HG03457 (cell line): ENCODE results near the gene MYO10.
"Not testable (repeated sequence)": the region's sequence is repeated elsewhere in the genome, so short reads cannot be mapped to it uniquely, and the experiment has no call there.

Experiments
- ATAC-seq: cut with Tn5 transposase; IDR thresholded peaks from one replicate; pipeline ENCODE4 v1.9.1; 2021; ENCODE audit warnings: moderate number of reproducible peaks; ENCODE audit not compliant: unreplicated experiment

Gene MYO10

DNA sequence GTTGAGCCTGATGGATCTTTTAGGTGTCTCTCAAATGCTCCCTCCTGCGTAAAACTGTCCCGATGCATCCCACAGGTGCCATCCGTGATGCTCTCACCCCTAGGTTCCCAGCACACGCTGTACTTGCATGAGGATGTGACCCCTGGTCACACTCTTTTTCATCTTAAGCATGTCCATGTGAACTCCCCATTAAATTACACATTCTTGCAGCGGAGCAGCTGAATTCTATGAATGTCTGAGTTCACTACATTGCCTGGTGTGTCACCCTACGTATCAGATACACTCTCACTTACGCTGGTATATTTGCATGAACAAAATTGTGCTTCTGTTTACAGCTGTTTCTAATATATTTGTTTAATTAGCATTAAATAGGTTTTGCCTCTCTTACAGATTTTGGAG, 214.0 kb downstream of the MYO10 start:
- ATAC-seq = no peak

DNA sequence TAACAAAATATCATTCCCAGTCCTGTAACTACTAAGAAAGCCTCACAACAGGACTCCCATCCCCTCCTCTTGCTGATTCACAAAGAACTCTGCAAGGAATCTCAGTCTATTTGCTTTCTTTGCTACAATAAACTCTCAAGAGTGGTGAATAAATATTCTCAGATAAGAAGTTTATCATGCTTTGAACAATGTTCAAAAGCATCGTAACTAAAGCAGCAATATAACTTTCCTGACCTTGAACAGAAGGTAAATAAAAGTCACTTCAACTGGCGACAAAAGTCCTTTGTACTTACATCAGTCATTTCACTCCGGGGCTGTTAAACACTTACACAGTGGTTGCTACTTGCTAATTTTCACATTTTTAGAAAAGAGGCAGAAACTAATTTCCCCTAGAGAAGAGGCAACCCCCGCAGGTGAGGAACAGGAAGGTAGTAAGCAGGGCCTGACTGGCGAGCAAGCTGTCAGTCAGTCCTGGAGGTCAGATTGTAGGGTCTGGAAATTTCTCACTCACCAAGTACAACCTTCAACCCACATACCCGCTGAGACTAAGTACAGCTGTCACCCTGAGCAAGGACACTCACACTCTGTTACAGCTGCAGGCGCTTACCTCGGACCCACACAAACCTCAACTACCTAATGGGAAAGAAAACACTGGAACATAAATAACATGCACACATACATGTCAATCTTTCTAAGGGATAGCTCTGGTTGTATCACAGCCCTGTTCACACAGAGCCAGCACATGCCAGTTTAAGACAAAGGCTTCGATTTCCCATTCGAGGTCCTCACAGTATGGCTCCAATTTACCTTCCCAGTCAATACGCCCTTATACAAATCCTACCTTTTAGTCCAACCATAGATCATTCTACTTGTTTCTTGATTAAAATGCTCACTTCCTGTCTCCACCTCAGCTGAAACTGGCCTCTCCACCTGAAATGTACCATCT, 214.7 kb downstream of the MYO10 start:
- ATAC-seq = no peak

DNA sequence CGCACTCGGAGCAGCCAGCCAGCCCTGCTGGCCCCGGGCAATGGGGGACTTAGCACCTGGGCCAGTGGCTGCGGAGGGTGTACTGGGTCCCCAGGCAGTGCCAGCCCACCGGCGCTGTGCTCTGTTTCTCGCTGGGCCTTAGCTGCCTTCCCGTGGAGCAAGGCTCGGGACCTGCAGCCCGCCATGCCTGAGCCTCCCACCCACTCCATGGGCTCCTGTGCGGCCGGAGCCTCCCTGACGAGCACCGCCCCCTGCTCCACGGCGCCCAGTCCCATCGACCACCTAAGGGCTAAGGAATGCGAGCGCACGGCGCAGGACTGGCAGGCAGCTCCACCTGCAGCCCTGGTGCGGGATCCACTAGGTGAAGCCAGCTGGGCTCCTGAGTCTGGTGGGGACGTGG, 218.1 kb downstream of the MYO10 start:
- ATAC-seq = not testable (repeated sequence)

DNA sequence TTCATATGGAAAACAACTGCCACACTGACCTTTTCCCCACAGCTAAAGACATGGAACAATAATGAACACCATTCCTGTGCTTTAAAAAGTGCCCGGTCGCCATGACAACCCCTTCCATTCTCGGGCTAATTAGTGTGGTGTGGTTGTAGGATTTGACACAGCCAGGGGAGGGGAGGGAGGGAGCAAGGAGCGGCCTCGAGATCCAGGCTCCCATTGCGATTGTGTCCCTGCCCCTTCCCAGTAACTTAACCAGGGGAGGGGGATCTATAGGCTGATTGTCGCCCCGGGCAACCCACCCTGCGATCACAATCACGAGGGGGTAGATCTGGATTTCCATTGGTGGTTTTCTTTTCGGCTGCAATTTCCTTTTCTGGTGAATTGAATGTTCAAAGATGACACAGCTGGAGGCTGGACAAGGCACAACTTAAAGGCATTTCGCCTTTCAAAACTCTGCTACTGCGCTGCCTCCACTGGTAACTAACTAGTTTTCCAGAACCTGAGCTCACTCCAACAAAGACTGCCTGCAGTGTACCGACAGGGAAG, 222.6 kb downstream of the MYO10 start:
- ATAC-seq = no peak

DNA sequence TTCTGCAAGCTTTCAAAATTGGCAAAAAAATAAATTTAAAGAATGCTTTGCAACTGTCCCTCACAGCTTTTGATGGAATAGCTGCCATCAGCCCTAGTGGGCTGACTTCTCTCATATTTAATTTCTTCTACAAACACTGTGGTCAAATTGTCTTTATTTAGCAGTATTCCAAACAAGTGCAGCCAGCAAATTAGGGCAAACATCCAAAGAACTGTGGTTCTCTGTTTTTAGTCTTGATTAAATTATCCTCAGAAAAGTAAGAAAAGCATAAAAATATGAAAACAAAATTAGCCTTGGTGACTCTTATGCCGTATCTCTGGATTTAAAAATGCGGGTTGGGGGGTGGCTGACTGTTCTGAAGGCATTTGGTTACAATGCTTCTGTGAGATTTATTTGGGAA, 223.5 kb downstream of the MYO10 start:
- no peak for ATAC-seq

DNA sequence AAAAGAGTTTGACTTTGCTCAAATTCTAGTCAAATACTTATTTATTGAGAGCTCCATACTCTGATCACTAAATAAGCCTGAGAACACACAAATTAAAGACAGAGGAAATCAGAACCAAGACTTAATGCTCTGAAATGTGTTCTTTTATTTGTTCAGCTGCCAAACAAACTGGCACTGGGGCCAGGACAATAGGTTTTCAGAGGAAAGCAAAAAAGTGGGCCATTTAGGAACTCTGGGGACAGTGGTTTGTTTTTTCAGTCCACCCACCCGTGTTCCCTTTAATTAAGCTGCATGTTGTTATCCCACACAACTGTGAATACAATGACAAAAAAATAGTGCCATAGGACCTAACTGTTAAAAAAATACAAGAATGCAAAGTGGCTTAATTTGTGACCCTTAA, 223.9 kb downstream of the MYO10 start:
- no peak for ATAC-seq

DNA sequence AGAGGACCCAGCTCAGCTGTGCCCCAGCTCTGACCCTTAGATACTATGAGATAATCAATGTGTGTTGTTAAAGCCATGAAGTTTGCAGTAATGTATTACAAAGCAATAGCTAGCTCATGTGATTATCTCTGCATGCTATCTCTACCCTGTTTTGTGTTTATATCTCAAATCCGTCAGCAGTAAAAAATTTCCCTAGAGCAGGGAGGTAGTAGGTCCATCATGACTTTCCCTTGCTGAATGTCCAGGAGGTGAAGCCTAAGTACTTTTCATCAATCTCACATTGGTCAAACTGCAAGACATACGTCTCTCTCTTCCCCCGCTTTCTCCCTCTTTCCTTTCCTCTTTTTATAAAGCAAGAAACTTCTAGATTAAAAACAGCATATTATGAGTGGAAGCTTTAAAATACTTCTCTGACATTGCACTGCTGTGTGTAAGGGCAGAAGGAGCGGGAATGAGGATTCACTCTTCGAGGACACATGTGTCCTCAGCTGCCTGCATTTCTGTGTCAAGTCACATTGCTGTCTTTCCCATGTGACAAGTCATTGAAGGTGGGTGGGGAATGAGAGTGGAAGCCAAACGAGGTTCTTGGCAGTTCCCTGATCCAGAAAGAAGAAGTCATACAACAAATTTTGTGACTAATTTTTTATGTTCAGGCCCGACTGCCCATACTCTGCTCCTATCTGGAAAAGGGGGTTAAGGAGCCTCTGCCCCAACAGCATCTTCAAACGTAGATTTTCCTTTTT, 226.2 kb downstream of the MYO10 start:
- no peak for ATAC-seq

DNA sequence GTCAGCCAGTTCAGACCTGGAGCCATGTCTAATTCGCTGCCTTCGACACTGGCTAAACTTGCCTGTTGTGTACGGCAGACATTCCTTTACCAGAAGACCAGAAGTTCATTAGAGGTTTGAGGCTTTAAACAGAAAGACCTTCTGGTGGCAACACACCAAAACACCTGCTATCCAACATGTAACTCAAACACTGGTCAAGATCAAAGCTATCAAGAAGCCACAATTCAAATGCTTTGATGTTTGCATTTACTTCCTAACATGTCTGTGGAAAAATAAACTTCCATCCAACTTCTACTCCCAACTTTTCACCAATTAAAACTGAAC, 228.3 kb downstream of the MYO10 start:
- ATAC-seq = no peak

DNA sequence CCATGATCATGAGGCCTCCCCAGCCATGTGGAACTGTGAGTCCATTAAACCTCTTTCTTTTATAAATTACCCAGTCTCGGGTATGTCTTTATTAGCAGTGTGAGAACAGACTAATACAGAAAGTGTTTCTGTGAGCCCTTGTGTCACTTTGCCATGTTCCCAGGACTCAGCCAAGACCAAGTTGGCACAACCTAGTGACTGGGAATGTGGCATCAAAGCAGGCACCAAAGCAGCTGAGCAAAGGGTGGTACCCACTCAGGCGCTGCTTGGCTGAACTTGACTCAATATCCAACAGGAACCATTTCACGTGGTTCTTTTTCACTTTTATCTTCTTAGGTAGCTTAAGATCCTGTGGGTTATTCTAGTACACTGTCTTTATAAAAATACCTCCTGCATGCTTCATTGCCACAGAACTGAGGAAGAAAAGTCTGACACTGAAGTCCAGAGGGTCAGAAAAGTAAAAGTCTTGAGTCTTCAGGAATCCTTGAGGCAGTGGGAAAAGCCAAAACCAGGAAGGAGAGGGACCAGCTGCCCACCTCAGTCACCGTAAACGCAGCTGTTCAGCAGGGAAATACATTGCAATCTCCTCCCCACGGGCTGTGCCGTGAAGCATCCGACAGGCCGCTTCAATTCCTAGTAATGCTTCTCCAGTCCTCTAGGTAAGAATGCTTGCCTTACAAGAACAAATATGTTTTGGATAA, 228.8 kb downstream of the MYO10 start:
- ATAC-seq = no peak

DNA sequence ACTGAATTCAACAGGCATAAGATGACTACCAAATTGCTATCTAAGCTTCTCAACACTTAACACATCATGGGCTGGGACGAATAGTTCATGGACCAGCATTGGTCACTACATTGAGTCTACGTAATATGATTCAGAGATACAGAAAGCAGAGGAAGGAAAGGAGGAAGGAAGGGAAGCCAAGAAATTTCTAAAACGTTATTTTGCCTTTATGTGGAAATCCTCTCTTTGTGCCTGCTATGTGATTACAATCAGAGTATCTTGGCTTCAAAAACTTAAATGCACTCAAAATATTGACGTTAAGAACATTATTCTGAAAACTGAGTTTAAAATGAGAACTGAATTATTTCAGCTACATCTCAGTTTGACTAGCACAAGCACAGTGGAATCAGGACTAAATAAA, 231.1 kb downstream of the MYO10 start:
- ATAC-seq = no peak

DNA sequence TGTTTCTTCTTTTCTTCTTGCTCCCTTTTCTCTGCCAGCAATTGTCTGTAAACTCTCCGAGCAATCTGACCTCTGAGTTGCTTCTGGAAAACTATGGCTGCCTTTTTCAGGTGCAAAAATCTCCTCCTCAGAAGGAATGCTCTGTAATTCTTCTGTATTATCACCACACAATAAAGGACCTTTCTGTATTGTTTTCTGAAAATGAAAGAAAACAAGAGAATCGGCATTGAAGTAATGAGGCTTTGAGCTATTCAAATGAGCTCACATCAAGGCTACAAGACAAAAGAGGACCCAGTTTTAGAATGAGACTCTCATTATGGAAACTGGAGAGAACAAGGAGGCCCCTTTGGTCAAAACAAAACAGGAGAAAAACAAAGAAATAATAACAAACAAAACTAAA, 233.1 kb downstream of the MYO10 start:
- ATAC-seq = no peak

DNA sequence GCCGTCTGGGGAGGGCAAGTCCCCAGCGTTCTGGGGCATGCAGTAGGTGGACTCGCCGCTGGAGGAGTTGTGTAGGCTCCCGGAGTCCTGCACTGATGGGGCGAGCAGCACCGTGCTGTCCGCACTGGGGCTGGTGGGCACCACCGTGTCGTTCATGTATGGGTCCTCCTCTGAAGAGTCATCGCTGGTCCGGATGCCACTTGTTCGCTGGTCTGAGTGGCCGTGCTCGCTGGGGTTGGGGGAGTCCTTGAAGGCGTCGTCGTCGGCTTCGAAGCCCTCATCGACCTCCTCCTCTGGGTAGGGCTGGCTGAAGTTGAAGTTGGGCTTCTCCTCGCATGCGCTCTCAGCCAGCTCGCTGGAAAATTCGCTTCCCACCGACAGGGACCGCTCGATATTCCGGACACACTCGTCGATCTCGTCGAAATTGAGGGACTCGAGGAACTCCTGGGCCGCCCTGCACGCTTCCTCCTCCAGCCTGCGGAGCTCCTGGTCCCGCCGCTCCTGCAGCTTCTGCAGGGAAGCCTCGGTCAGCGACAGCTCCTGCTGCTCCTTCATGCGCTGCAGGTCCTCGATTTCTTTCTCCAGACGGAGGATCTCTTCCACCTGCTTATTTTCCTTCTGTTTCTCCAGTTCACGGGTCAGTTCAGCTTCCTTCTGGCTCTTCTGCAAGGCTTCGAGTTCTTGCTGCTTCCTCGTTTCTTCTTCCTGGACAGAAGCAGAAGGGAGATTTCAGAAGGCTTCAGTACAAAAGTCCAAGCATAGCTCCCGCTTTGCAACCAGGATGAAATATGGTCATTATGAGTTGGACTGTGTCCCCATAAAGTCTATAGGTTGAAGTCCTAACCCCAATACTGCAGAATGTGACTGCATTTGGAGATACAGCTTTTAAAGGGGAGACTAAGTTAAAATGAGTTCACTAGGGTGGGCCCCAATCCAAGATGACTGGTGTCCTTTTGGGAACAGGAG, 234.7 kb downstream of the MYO10 start:
- ATAC-seq = no peak

DNA sequence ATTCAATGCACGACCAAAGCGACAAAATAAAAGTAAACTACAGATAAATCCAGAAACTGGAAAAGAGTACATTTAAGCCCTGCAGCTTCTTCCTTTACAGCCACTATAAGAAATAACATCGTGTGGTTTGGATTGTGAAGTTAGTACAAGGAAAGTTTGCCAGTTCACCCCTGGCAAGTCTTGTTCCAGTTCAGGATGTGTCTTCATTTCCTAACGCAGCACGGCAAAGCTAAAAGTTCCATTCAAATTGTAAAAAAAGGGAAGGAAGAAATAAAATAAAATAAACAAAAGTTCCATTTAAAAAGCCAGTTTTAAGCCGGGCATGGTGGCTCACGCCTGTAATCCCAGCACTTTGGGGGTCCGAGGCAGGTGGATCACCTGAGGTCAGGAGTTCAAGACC, 236.0 kb downstream of the MYO10 start:
- no peak for ATAC-seq

DNA sequence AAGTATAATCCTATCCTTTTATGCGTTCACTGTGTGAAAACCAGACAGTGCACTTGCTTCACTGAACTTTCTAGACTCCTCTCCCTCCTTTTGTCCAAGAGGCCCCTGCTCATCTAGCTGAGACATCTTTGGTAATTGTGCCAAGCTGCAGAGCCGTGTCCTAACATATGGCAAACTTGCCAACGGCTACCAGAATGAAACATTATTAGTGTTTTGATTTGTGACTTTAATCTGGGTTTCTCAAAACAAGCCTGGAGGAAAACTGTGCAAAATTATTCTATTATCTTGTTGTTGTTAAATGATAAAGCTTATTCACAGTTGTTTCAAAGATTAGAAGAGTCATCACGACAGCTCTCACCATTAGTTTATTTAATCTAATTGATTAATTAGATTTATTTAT, 240.3 kb downstream of the MYO10 start:
- no peak for ATAC-seq

DNA sequence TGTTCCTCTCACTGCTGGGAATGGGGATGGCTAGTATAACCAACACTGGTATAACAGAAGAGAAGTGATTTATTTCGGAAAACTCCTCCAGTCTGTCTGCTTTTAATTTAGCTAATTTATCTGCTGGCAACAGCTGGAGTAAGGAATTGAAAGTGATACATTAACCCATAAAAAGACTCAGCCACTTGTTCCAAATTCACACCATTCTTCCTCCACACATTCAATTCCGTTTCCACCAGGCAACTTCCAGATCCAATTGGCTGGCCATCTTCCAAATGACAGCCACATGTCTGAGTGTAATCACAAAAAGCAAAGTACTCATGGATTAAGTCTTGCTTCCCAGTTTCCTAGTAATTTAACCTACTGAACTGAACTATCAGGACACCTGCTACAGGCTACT, 242.2 kb downstream of the MYO10 start:
- no peak for ATAC-seq

DNA sequence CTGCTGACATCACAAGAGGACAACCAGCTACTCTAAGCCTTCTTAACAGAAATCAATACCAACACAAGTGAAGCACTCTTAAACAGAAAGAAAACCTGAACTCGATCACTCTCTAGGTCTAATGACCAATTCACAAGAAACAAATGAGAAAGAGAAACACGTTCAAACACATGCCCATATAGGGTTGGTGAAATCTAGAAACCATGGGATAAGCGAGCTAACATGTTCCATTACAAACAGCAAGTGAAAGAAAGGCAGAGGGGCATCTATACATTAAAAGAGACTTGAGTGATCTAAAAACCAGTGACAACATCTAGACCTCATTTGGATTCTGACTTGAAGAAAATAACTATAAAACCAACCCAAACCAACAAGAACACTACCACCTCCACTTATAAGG, 244.4 kb downstream of the MYO10 start:
- no peak for ATAC-seq

DNA sequence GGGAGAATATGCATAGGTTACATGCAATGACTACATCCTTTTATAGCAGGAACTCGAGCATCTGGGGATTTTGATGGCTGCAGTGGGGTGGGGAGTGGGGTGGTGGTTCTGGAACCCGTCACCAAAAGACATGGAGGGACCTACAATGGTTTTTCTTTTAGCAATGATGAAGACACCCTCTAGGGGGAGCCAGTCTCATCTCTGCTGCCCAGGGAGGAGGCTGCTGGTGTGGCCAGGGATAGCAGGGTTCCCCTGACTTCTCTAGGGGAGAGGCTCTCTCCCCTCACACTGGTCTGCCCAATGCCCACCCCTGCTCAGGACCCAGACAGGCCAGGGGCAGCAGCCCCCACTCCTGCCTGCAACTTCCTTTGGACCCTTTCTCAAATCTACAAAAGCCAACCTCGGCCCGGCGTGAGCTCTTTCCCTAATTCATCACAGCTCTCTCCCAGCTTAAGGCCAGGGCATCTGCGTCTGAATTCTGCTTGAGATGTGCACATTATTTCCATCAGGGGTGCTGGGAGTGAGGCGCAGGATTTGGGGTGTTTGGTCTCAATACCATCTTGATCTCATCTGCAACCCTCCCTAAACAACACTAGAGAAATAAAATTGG, 245.7 kb downstream of the MYO10 start:
- peak; percentile 63 for ATAC-seq

DNA sequence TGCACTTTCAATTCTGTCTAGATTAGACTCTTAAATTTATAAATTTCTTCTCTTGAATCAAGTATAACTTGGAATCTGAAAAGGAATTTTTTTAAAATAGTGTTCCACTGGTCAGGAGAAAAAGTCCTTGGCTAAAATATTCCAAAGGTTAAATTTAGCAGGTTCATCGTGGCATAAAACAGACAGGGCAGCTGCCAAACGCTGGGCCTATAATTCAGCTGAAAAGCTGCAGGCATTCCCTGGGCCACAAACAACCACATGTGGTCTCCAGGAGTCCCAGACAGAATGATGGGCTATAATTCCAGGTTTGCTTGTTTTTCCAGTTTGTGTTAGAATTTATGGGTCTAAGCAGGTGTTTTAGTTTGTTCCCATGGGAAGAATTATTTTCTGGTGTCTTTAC, 248.2 kb downstream of the MYO10 start:
- ATAC-seq = no peak

DNA sequence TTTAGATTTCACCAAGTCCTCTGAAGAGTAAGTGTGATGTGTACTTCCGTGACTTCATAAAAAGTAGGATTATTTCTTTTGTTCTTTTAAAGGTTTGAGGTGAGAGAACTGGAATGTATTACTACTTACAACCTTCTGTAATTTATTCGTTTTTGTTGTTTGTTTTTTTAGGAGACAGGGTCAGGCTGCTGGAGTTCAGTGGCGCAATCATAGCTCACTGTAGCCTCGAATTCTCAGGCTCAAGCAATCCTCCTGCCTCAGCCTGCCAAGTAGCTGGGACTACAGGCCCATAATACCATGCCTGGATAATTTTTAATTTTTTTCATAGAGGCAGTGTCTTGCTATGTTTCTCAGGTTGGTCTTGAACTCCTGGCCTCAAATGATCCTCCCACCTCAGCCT, 251.0 kb downstream of the MYO10 start:
- ATAC-seq = no peak

DNA sequence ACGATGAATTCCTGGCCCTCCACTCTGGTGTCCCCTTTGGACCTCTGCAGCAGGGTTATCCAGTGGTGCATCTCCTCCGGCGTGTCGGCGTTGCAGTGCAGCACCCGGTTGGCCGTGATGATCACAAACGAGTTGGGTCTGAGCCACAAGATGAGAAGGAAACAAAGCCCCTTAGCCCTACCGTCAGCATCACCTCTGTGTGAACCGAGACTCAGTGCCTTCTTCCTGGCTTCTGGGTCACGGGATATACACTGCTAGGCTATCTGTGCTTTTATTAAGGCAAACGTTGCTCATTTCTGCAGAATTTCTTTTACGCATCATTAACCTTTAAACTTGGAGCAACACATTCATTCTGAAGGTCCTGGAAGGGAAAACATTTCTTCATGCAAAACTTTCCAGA, 254.2 kb downstream of the MYO10 start:
- ATAC-seq = no peak
